HCT116 (cell line): ENCODE results near the gene GALNS. TPM values are rescaled to one million over a fixed set of nuclear protein-coding genes. Genes with fewer than 3 reads are reported as not detected.

Source experiments
- ATAC-seq: fragments of 200-7000 bp; cut with Tn5 transposase; 2 replicates; pipeline ENCODE4 v1.9.1; 2020; ENCODE audit warnings: mild to moderate bottlenecking, moderate library complexity
- BruUV-seq: library from RNA; stranded (reverse); fragments of 400-500 nt; replicated peaks from 2 replicates; lab custom pipeline; 2021; lab: Mats Ljungman, UMichigan
- CTCF ChIA-PET: fragments of 300-600 bp; sonication (Branson Sonifier 250); formaldehyde crosslinking; loops from one replicate; lab custom pipeline; 2021; ENCODE audit warnings: antibody characterized with exemption; lab: Charles Lee
- POLR2A ChIA-PET: fragments of 300-600, 350-600 bp; sonication (Branson Sonifier 250); formaldehyde crosslinking; loops from one replicate; lab custom pipeline; 2021; ENCODE audit warnings: antibody characterized with exemption; lab: Charles Lee
- RAD21 ChIA-PET, 2 experiments: fragments of 300-600 bp; sonication (Branson Sonifier 250); formaldehyde crosslinking; loops; one replicate each; lab custom pipeline; 2023; ENCODE audit warnings: low total read pairs in 2 of 2; ENCODE audit not compliant: uncharacterized antibody in 2 of 2, unreplicated experiment in 2 of 2, low non-redundant PET in 1 of 2; lab: Charles Lee
- DNase-seq: peaks from one replicate; pipeline ENCODE4 v3.0.0-alpha.2; 2010; ENCODE audit warnings: low read depth, low spot score
- H2AFZ ChIP-seq: fragments of 200-600 bp; shearing (Covaris generic), sonication (generic); 2 replicates; pipeline ENCODE4 v1.6.1; 2017; ENCODE audit warnings: low read depth, mixed run types, mixed read lengths, antibody characterized with exemption, low read length; ENCODE audit not compliant: poor library complexity, severe bottlenecking
- H3K27ac ChIP-seq: 2 replicates; pipeline ENCODE4 v1.5.1; 2012; ENCODE audit warnings: low read depth, low read length
- H3K27me3 ChIP-seq: fragments of 200-600 bp; sonication (generic); 2 replicates; pipeline ENCODE4 v1.6.1; 2016; ENCODE audit warnings: mixed run types, low read length, mixed read lengths; ENCODE audit not compliant: insufficient read depth
- H3K36me3 ChIP-seq, 2 experiments: fragments of 200-500 bp in 1 of 2; fragments of 200-600 bp in 1 of 2; sonication (Bioruptor generic) in 1 of 2; sonication (generic) in 1 of 2; 2 replicates each; pipeline versions ENCODE4 v1.5.1 to v1.6.1; 2014 to 2016; ENCODE audit warnings: low read length in 2 of 2, inconsistent platforms in 1 of 2, mixed read lengths in 1 of 2, mixed run types in 1 of 2; ENCODE audit not compliant: insufficient read depth in 2 of 2, control insufficient read depth in 1 of 2
- H3K4me1 ChIP-seq, 2 experiments: fragments of 200-600 bp in 1 of 2; sonication (generic) in 1 of 2; 2 replicates each; pipeline versions ENCODE4 v1.5.1 to v1.6.1; 2012 to 2017; ENCODE audit warnings: low read length in 2 of 2, inconsistent platforms in 1 of 2, mild to moderate bottlenecking in 1 of 2, mixed read lengths in 1 of 2, mixed run types in 1 of 2, moderate library complexity in 1 of 2; ENCODE audit not compliant: insufficient read depth in 2 of 2, control insufficient read depth in 1 of 2
- H3K4me2 ChIP-seq: fragments of 200-600 bp; sonication (generic); 2 replicates; pipeline ENCODE4 v1.6.1; 2017; ENCODE audit warnings: mixed run types, low read length, mixed read lengths
- H3K4me3 ChIP-seq, 2 experiments: fragments of 200-600 bp in 1 of 2; sonication (generic) in 1 of 2; replicated peaks in 1 of 2; 2 replicates each; pipeline ENCODE4 v1.5.1; 2011 to 2016; ENCODE audit warnings: low read length in 2 of 2, control low read depth in 1 of 2, low read depth in 1 of 2, mild to moderate bottlenecking in 1 of 2, mixed read lengths in 1 of 2, mixed run types in 1 of 2
- H3K79me2 ChIP-seq: fragments of 200-600 bp; sonication (generic); 2 replicates; pipeline ENCODE4 v1.6.1; 2017; ENCODE audit warnings: mild to moderate bottlenecking, mixed run types, low read length, moderate library complexity, mixed read lengths; ENCODE audit not compliant: insufficient read depth
- H3K9ac ChIP-seq: fragments of 200-600 bp; sonication (generic); 2 replicates; pipeline ENCODE4 v1.6.1; 2016; ENCODE audit warnings: low read length, mixed read lengths
- H3K9me2 ChIP-seq: fragments of 200-600 bp; sonication (generic), shearing (Covaris generic); 2 replicates; pipeline ENCODE4 v1.6.1; 2017; ENCODE audit warnings: mixed run types, mild to moderate bottlenecking, moderate library complexity; ENCODE audit not compliant: insufficient read depth
- H3K9me3 ChIP-seq, 2 experiments: fragments of 200-500 bp in 1 of 2; fragments of 200-600 bp in 1 of 2; sonication (Bioruptor generic) in 1 of 2; sonication (generic) in 1 of 2; 2 replicates each; pipeline ENCODE4 v1.6.1; 2014 to 2017; ENCODE audit warnings: low read length in 2 of 2, mixed read lengths in 2 of 2, inconsistent platforms in 1 of 2, low read depth in 1 of 2, mild to moderate bottlenecking in 1 of 2, mixed run types in 1 of 2, moderate library complexity in 1 of 2; ENCODE audit not compliant: control insufficient read depth in 1 of 2, insufficient read depth in 1 of 2
- H4K20me1 ChIP-seq: fragments of 200-600 bp; sonication (generic), shearing (Covaris generic); 2 replicates; pipeline ENCODE4 v1.6.1; 2017; ENCODE audit warnings: mixed run types, mild to moderate bottlenecking, moderate library complexity; ENCODE audit not compliant: insufficient read depth
- ATF3 ChIP-seq: IDR thresholded peaks from 2 replicates; pipeline ENCODE4 v1.6.1; 2012
- CEBPB ChIP-seq: IDR thresholded peaks from 2 replicates; pipeline ENCODE4 v1.6.1; 2012; ENCODE audit warnings: low read depth
- CTCF ChIP-seq, 3 experiments: fragments of 200-600 bp in 1 of 3; sonication (generic) in 1 of 3; IDR thresholded peaks in 2 of 3; conservative IDR thresholded peaks in 1 of 3; 2 replicates each; pipeline ENCODE4 v1.5.1; 2012 to 2017; ENCODE audit warnings: low read depth in 2 of 3, low read length in 2 of 3, antibody characterized with exemption in 1 of 3, borderline replicate concordance in 1 of 3, control low read depth in 1 of 3, mild to moderate bottlenecking in 1 of 3, mixed read lengths in 1 of 3, mixed run types in 1 of 3, moderate library complexity in 1 of 3; ENCODE audit not compliant: insufficient read depth in 1 of 3
- EZH2phosphoT487 ChIP-seq: fragments of 200-600 bp; IDR thresholded peaks from 2 replicates; pipeline ENCODE4 v1.6.1; 2018; ENCODE audit warnings: antibody characterized with exemption, borderline replicate concordance
- FOSL1 ChIP-seq: IDR thresholded peaks from 2 replicates; pipeline ENCODE4 v1.6.1; 2012; ENCODE audit warnings: low read depth
- JUND ChIP-seq: IDR thresholded peaks from 2 replicates; pipeline ENCODE4 v1.6.1; 2012
- POLR2A ChIP-seq: IDR thresholded peaks from 2 replicates; pipeline ENCODE4 v1.7.0; 2011; ENCODE audit warnings: borderline replicate concordance; ENCODE audit not compliant: insufficient read depth, insufficient read length; ENCODE audit errors: extremely low read depth
- POLR2AphosphoS5 ChIP-seq: IDR thresholded peaks from 2 replicates; pipeline ENCODE4 v1.6.1; 2011; ENCODE audit warnings: mild to moderate bottlenecking, low read depth, low read length, moderate library complexity
- RAD21 ChIP-seq: IDR thresholded peaks from 2 replicates; pipeline ENCODE4 v1.6.1; 2012; ENCODE audit warnings: low read depth, mild to moderate bottlenecking
- SIN3A ChIP-seq: IDR thresholded peaks from 2 replicates; pipeline ENCODE4 v1.6.1; 2012; ENCODE audit warnings: low read depth
- SP1 ChIP-seq: IDR thresholded peaks from 2 replicates; pipeline ENCODE4 v1.6.1; 2012; ENCODE audit warnings: low read depth
- TCF7L2 ChIP-seq: IDR thresholded peaks from 2 replicates; pipeline ENCODE4 v1.7.0; 2011; ENCODE audit warnings: borderline replicate concordance, inconsistent platforms; ENCODE audit not compliant: insufficient read depth, insufficient read length; ENCODE audit errors: extremely low read depth
- YY1 ChIP-seq: IDR thresholded peaks from 2 replicates; pipeline ENCODE4 v1.6.1; 2011; ENCODE audit warnings: low read length, low read depth, moderate library complexity, mild to moderate bottlenecking; ENCODE audit not compliant: insufficient replicate concordance; ENCODE audit errors: extremely low read depth
- ZFX ChIP-seq: fragments of 450-650 bp; IDR thresholded peaks from 2 replicates; pipeline ENCODE4 v1.6.1; 2017
- ZNF274 ChIP-seq: fragments of 200-500 bp; sonication (Bioruptor generic); IDR thresholded peaks from 2 replicates; pipeline ENCODE4 v1.6.1; 2014; ENCODE audit warnings: mild to moderate bottlenecking, low read depth, low read length, inconsistent platforms
- intact Hi-C: fragments of 100-400 bp; cut with micrococcal nuclease; formaldehyde crosslinking; loops from 2 replicates; pipeline ENCODE4 v1.10.0; 2022
- total RNA-seq: library from RNA; stranded (reverse); gene quantifications from one replicate; pipeline ENCODE4 v1.2.1, GENCODE V29; 2021; ENCODE audit not compliant: unreplicated experiment
- TF ChIP-seq, protein P1 (sequence below): IDR thresholded peaks from 2 replicates; pipeline ENCODE4 v1.6.1; 2011; ENCODE audit warnings: mild to moderate bottlenecking, low read length, moderate library complexity; ENCODE audit not compliant: insufficient replicate concordance; ENCODE audit errors: extremely low read depth
- TF ChIP-seq, protein P2 (sequence below): IDR thresholded peaks from 2 replicates; pipeline ENCODE4 v1.6.1; 2012

GALNS gene
- total RNA-seq, 1 experiment from 2014 or later = 44.6 TPM

DNA sequence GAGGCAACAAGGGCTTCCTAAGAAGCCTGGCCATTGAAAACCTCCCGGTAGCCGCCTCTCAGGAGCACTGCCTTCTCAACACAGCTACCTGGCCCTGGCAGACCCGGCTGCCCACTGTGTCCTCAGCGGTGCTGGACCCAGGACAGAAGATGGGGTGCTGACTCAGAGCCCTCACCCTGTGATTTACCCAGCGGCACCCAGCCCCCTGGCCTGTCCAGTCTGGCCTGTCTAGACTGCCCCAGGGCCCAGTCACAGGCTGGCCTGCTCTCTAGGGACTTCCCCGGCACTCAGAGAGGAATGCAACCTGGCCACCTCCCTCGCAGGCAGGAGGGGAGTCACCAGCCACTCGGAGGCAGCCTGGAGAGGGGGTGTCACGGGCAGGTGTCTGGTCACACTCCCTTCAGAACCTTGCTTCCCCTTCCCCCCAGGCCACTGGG lies 91.8 kb downstream of the GALNS start:
- H3K27me3 ChIP-seq = no peaks in the 10 kb centered on the region
- ChIA-PET POLR2A (interaction anchor here (1.4 kb wide), 1 partner anchor 9 kb away, joined by 3 read pairs; no protein-coding TSS in a partner anchor), RAD21 (no interaction called here), CTCF (no interaction called here)
- TF ChIP-seq POLR2AphosphoS5 (no peak), SIN3A (no peak), ZNF274 (no peak), ATF3 (no peak), ZFX (no peak), CEBPB (no peak), SP1 (no peak), JUND (no peak), FOSL1 (no peak), TCF7L2 (no peak), EZH2phosphoT487 (no peak), CTCF (IDR thresholded peaks at IDR 0.05 in 2 of 3, conservative IDR thresholded peaks at IDR 0.05 in 1 of 3; ENCODE audit: borderline replicate concordance in 1 of 3, insufficient read depth in 1 of 3, low read depth in 2 of 3, low read length in 2 of 3) (no peak), POLR2A (no peak), RAD21 (no peak), YY1 (no peak)
- TF ChIP-seq, protein P1, sequence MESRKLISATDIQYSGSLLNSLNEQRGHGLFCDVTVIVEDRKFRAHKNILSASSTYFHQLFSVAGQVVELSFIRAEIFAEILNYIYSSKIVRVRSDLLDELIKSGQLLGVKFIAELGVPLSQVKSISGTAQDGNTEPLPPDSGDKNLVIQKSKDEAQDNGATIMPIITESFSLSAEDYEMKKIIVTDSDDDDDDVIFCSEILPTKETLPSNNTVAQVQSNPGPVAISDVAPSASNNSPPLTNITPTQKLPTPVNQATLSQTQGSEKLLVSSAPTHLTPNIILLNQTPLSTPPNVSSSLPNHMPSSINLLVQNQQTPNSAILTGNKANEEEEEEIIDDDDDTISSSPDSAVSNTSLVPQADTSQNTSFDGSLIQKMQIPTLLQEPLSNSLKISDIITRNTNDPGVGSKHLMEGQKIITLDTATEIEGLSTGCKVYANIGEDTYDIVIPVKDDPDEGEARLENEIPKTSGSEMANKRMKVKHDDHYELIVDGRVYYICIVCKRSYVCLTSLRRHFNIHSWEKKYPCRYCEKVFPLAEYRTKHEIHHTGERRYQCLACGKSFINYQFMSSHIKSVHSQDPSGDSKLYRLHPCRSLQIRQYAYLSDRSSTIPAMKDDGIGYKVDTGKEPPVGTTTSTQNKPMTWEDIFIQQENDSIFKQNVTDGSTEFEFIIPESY = no peak
- TF ChIP-seq, protein P2, sequence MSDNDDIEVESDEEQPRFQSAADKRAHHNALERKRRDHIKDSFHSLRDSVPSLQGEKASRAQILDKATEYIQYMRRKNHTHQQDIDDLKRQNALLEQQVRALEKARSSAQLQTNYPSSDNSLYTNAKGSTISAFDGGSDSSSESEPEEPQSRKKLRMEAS = no peak
- no peak for ATAC-seq
- H3K4me2 ChIP-seq = 0 out of 2 replicates have a peak overlapping the region, but pooled peaks have one; percentile 5
- intact Hi-C loops = no loop called here
- no peaks in the 10 kb centered on the region for H3K9me3 ChIP-seq
- no peak for DNase-seq
- H3K79me2 ChIP-seq = peaks cover 99% of the 10 kb centered on the region
- BruUV-seq = no TSS peak
- H2AFZ ChIP-seq = no peak overlapping the region
- H3K9ac ChIP-seq = no peak overlapping the region; the same call in 1 of the 2 replicates
- H3K4me1 ChIP-seq = peaks cover 28 to 86% of the 10 kb centered on the region in 2 experiments
- peaks cover 2 to 13% of the 10 kb centered on the region in 2 experiments; a peak in 1 of 4 replicates for H3K36me3 ChIP-seq
- peak overlapping the region; percentile 6; the same call in 1 of the 2 replicates for H3K27ac ChIP-seq
- H4K20me1 ChIP-seq = peaks cover 5% of the 10 kb centered on the region; the same call in 1 of the 2 replicates
- H3K4me3 ChIP-seq = no peak overlapping the region
- no peaks in the 10 kb centered on the region for H3K9me2 ChIP-seq
